SK-N-SH (cell line): ENCODE measurements around the gene SAMD9. TPM values are rescaled to one million over a fixed set of nuclear protein-coding genes. Genes with fewer than 3 reads are reported as not detected.
"Not testable (repeated sequence)": the region's sequence is repeated elsewhere in the genome, so short reads cannot be mapped to it uniquely, and the experiment has no call there.

Experiments used
- CTCF ChIA-PET: fragments of 300-600, 350-600 bp; formaldehyde crosslinking; extraction: SDS; loops from one replicate; lab custom pipeline; 2021; lab: Yijun Ruan, JAX
- POLR2A ChIA-PET: fragments of 350-600 bp; sonication (Branson Sonifier 250); formaldehyde crosslinking; extraction: SDS; loops from one replicate; lab custom pipeline; 2020; ENCODE audit warnings: antibody characterized with exemption, inconsistent platforms; lab: Yijun Ruan, JAX
- DNase-seq: peaks from one replicate; pipeline ENCODE4 v3.0.0; 2012
- H2AFZ ChIP-seq: fragments of 200-600 bp; sonication (generic); 2 replicates; pipeline ENCODE4 v1.8.1; 2016; ENCODE audit warnings: antibody characterized with exemption, mild to moderate bottlenecking, low read depth
- H3F3A ChIP-seq: fragments of 200-600 bp; sonication (generic); replicated peaks from 2 replicates; pipeline ENCODE3; 2016; ENCODE audit warnings: antibody characterized with exemption, mild to moderate bottlenecking; ENCODE audit not compliant: insufficient read depth
- H3K27ac ChIP-seq, 2 experiments: fragments of 200-500 bp in 1 of 2; fragments of 200-600 bp in 1 of 2; sonication (Bioruptor generic) in 1 of 2; sonication (generic), shearing (Covaris generic) in 1 of 2; 2 replicates each; pipeline versions ENCODE4 v1.5.1 to v1.6.1; 2014 to 2016; ENCODE audit warnings: low read depth in 2 of 2, inconsistent platforms in 1 of 2, low read length in 1 of 2, mild to moderate bottlenecking in 1 of 2, mixed read lengths in 1 of 2
- H3K27me3 ChIP-seq: fragments of 200-600 bp; sonication (generic), shearing (Covaris generic); 2 replicates; pipeline ENCODE4 v1.6.1; 2016; ENCODE audit warnings: mixed run types; ENCODE audit not compliant: insufficient read depth
- H3K36me3 ChIP-seq, 2 experiments: fragments of 200-500 bp in 1 of 2; fragments of 200-600 bp in 1 of 2; sonication (Bioruptor generic) in 1 of 2; sonication (generic) in 1 of 2; replicated peaks in 1 of 2; 2 replicates each; pipeline versions ENCODE3 to v1.5.1; 2014 to 2016; ENCODE audit warnings: low read length in 1 of 2, mild to moderate bottlenecking in 1 of 2; ENCODE audit not compliant: insufficient read depth in 2 of 2, control insufficient read depth in 1 of 2
- H3K4me1 ChIP-seq, 2 experiments: fragments of 200-500 bp in 1 of 2; fragments of 200-600 bp in 1 of 2; sonication (Bioruptor generic) in 1 of 2; sonication (generic), shearing (Covaris generic) in 1 of 2; 2 replicates each; pipeline versions ENCODE4 v1.5.1 to v1.6.1; 2014 to 2016; ENCODE audit warnings: low read depth in 1 of 2, low read length in 1 of 2, mixed run types in 1 of 2; ENCODE audit not compliant: insufficient read depth in 2 of 2, control insufficient read depth in 1 of 2
- H3K4me2 ChIP-seq: fragments of 200-600 bp; sonication (generic), shearing (Covaris generic); 2 replicates; pipeline ENCODE4 v1.6.1; 2017; ENCODE audit warnings: mixed run types
- H3K4me3 ChIP-seq, 2 experiments: fragments of 200-500 bp in 1 of 2; fragments of 200-600 bp in 1 of 2; sonication (Bioruptor generic) in 1 of 2; sonication (generic), shearing (Covaris generic) in 1 of 2; 2 replicates each; pipeline versions ENCODE4 v1.5.1 to v1.8.1; 2014 to 2016; ENCODE audit warnings: low read depth in 2 of 2, inconsistent platforms in 1 of 2, low read length in 1 of 2, mild to moderate bottlenecking in 1 of 2, mixed read lengths in 1 of 2, moderate library complexity in 1 of 2
- H3K79me2 ChIP-seq: fragments of 200-600 bp; sonication (generic); 2 replicates; pipeline ENCODE4 v1.8.1; 2017; ENCODE audit warnings: mild to moderate bottlenecking; ENCODE audit not compliant: insufficient read depth
- H3K9ac ChIP-seq: fragments of 200-600 bp; sonication (generic); 2 replicates; pipeline ENCODE4 v1.6.1; 2017; ENCODE audit warnings: mixed run types
- H3K9me2 ChIP-seq: fragments of 200-600 bp; sonication (generic); 2 replicates; pipeline ENCODE4 v1.6.1; 2017; ENCODE audit warnings: mixed run types
- H3K9me3 ChIP-seq: fragments of 200-600 bp; sonication (generic); 2 replicates; pipeline ENCODE4 v1.6.1; 2017; ENCODE audit warnings: mixed run types, mild to moderate bottlenecking, moderate library complexity
- H4K20me1 ChIP-seq: fragments of 200-600 bp; sonication (generic); 2 replicates; pipeline ENCODE4 v1.6.1; 2017; ENCODE audit warnings: mild to moderate bottlenecking, mixed run types; ENCODE audit not compliant: insufficient read depth
- EP300 ChIP-seq, 2 experiments: IDR thresholded peaks; 2 replicates each; pipeline versions ENCODE4 v1.4.0 to v1.6.1; 2012; ENCODE audit warnings: borderline replicate concordance in 1 of 2, low read depth in 1 of 2, low read length in 1 of 2
- FOXM1 ChIP-seq: IDR thresholded peaks from 2 replicates; pipeline ENCODE4 v1.4.0; 2012; ENCODE audit warnings: low read depth, mild to moderate bottlenecking
- GATA2 ChIP-seq: sonication (generic); formaldehyde crosslinking; IDR thresholded peaks from 2 replicates; pipeline ENCODE4 v1.5.0; 2020; ENCODE audit warnings: mild to moderate bottlenecking, missing genetic modification reagents
- JUND ChIP-seq: IDR thresholded peaks from 2 replicates; pipeline ENCODE4 v1.4.0; 2012
- MXI1 ChIP-seq: IDR thresholded peaks from 2 replicates; pipeline ENCODE4 v1.6.1; 2012; ENCODE audit warnings: mild to moderate bottlenecking, low read depth, low read length, improper control_type of control experiment
- NFIC ChIP-seq: IDR thresholded peaks from 2 replicates; pipeline ENCODE4 v1.4.0; 2012; ENCODE audit warnings: borderline replicate concordance
- SIN3A ChIP-seq: IDR thresholded peaks from 2 replicates; pipeline ENCODE4 v1.6.1; 2012; ENCODE audit warnings: low read depth, mild to moderate bottlenecking, low read length, moderate library complexity, borderline replicate concordance
- SMC3 ChIP-seq: IDR thresholded peaks from 2 replicates; pipeline ENCODE4 v1.6.1; 2012; ENCODE audit warnings: low read depth, low read length, improper control_type of control experiment
- WGBS: methylation state at CpG from one replicate; pipeline ENCODE4 v1.1.6; 2017; ENCODE audit warnings: low lambda C conversion rate; 5-methylcytosine and 5-hydroxymethylcytosine counted together
- polyA plus RNA-seq, 3 experiments: library from polyadenylated mRNA; depleted of rRNA; stranded (reverse); fragments of >200 nt; gene quantifications; 2 replicates each; pipeline ENCODE4 v1.2.3, GENCODE V29; 2012
- TF ChIP-seq, protein P1 (sequence below): IDR thresholded peaks from 2 replicates; pipeline ENCODE4; 2012
- TF ChIP-seq, protein P2 (sequence below): IDR thresholded peaks from 2 replicates; pipeline ENCODE4 v1.4.0; 2012; ENCODE audit warnings: low read depth, borderline replicate concordance
- TF ChIP-seq, protein P3 (sequence below): fragments of 200-600 bp; sonication (generic); IDR thresholded peaks from 2 replicates; pipeline ENCODE4 v1.6.1; 2017; ENCODE audit warnings: antibody characterized with exemption, mild to moderate bottlenecking, moderate library complexity

The SAMD9 gene
- polyA plus RNA-seq, 1 of the 3 experiments (the other 2 are of a cell fraction) = 0.95 TPM

DNA sequence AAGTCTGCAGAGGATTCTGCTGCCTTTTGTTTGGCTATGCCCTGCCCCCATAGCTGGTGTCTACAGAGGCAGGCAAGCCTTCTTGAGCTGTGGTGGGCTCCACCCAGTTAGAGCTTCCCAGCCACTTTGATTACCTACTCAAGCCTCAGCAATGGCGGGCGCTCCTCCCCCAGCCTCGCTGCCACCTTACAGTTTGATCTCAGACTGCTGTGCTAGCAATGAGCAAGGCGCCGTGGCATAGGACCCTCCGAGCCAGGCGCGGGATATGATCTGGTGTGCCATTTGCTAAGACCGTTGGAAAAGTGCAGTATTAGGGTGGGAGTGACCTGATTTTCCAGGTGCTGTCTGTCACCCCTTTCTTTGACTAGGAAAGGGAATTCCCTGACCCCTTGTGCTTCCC is 44.4 kb downstream of the SAMD9 start:
- CTCF ChIA-PET, H3K9me2 ChIP-seq, H3F3A ChIP-seq, H3K79me2 ChIP-seq, H3K36me3 ChIP-seq, DNase-seq, H3K9me3 ChIP-seq, H3K4me2 ChIP-seq, H4K20me1 ChIP-seq, H3K4me3 ChIP-seq, H3K27ac ChIP-seq, H3K27me3 ChIP-seq, H3K9ac ChIP-seq, POLR2A ChIA-PET, H3K4me1 ChIP-seq, H2AFZ ChIP-seq: not testable (repeated sequence)
- WGBS = 60% methylated on average over 9 of the region's 9 CpGs

DNA sequence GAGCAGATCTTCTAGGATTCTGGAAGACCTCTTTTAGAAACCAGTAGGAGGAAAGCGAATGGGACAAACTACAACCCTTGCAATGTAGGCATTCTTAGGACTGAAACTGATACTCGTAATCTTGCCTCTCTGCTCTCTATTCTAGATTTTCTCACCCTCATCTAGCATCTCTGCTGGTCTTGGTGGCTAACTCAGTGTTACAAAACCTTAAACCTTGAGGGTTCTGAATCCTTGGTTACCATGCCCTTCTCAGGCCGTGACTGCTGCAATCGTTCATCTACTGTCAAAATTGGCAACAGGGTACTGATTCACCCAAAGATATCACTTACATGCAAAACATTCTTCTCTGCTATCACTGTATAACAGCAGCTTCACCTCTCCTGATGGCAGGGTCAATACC is 55.2 kb downstream of the SAMD9 start:
- Histone ChIP-seq H4K20me1 (no peaks in the 10 kb centered on the region), H3K4me3 (no peak overlapping the region), H3F3A (no peaks in the 10 kb centered on the region), H3K9ac (no peak overlapping the region), H3K9me2 (no peaks in the 10 kb centered on the region), H3K79me2 (no peaks in the 10 kb centered on the region), H3K4me1 (no peaks in the 10 kb centered on the region), H3K27ac (no peak overlapping the region), H3K4me2 (no peak overlapping the region), H2AFZ (no peak overlapping the region), H3K9me3 (peaks cover 14% of the 10 kb centered on the region; the same call in 1 of the 2 replicates), H3K36me3 (no peaks in the 10 kb centered on the region), H3K27me3 (no peaks in the 10 kb centered on the region; the same call in 1 of the 2 replicates)
- TF ChIP-seq EP300 (IDR thresholded peaks at IDR 0.05; ENCODE audit: borderline replicate concordance in 1 of 2, low read depth in 1 of 2, low read length in 1 of 2) = no peak
- TF ChIP-seq, protein P1, sequence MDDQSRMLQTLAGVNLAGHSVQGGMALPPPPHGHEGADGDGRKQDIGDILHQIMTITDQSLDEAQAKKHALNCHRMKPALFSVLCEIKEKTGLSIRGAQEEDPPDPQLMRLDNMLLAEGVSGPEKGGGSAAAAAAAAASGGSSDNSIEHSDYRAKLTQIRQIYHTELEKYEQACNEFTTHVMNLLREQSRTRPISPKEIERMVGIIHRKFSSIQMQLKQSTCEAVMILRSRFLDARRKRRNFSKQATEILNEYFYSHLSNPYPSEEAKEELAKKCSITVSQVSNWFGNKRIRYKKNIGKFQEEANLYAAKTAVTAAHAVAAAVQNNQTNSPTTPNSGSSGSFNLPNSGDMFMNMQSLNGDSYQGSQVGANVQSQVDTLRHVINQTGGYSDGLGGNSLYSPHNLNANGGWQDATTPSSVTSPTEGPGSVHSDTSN = no peak
- TF ChIP-seq MXI1 = no peak
- no peak for TF ChIP-seq GATA2 (CRISPR knock-in tag)
- TF ChIP-seq, protein P2, sequence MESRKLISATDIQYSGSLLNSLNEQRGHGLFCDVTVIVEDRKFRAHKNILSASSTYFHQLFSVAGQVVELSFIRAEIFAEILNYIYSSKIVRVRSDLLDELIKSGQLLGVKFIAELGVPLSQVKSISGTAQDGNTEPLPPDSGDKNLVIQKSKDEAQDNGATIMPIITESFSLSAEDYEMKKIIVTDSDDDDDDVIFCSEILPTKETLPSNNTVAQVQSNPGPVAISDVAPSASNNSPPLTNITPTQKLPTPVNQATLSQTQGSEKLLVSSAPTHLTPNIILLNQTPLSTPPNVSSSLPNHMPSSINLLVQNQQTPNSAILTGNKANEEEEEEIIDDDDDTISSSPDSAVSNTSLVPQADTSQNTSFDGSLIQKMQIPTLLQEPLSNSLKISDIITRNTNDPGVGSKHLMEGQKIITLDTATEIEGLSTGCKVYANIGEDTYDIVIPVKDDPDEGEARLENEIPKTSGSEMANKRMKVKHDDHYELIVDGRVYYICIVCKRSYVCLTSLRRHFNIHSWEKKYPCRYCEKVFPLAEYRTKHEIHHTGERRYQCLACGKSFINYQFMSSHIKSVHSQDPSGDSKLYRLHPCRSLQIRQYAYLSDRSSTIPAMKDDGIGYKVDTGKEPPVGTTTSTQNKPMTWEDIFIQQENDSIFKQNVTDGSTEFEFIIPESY = no peak
- no peak for TF ChIP-seq FOXM1
- DNase-seq = no peak
- ChIA-PET POLR2A (no interaction called here), CTCF (interaction anchor here (1.3 kb wide), 1 partner anchor 443 kb away, joined by 3 read pairs; no protein-coding TSS in a partner anchor)
- WGBS = 49% methylated on average over 4 of the region's 4 CpGs

DNA sequence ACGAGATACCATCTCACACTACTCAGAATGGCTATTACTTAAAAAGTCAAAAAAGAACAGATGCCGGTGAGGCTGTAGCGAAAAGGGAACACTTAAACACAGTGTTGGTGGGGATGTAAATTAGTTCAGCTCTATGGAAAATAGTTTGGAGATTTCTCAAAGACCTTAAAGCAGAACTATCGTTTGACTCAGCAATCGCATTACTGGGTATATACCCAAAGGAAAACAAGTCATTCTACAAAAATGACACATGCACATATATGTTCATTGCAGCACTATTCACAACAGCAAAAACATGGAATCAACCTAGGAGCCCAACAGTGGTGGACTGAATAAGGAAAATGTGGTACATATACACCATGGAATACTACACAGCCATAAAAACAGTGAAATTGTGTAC is 56.9 kb downstream of the SAMD9 start:
- Histone ChIP-seq H3K36me3 (no peaks in the 10 kb centered on the region), H3K9ac (no peak overlapping the region), H2AFZ (no peak overlapping the region), H4K20me1 (no peaks in the 10 kb centered on the region), H3K9me3 (peaks cover 8% of the 10 kb centered on the region; the same call in 1 of the 2 replicates), H3K4me2 (no peak overlapping the region), H3K79me2 (no peaks in the 10 kb centered on the region), H3K4me1 (no peaks in the 10 kb centered on the region), H3K27me3 (no peaks in the 10 kb centered on the region; the same call in 1 of the 2 replicates), H3K4me3 (no peak overlapping the region), H3F3A (no peaks in the 10 kb centered on the region), H3K9me2 (no peaks in the 10 kb centered on the region), H3K27ac (no peak overlapping the region)
- POLR2A ChIA-PET = no interaction called here
- WGBS = 66% methylated on average over 5 of the region's 5 CpGs
- CTCF ChIA-PET = interaction anchor here (1.2 to 1.3 kb wide), 3 partner anchors 440 to 613 kb away, joined by 3 to 5 read pairs (median 4); partner anchors contain the start of genes GATAD1, PEX1 and RBM48
- DNase-seq = no peak
- TF ChIP-seq SMC3 = no peak
- TF ChIP-seq, protein P3, sequence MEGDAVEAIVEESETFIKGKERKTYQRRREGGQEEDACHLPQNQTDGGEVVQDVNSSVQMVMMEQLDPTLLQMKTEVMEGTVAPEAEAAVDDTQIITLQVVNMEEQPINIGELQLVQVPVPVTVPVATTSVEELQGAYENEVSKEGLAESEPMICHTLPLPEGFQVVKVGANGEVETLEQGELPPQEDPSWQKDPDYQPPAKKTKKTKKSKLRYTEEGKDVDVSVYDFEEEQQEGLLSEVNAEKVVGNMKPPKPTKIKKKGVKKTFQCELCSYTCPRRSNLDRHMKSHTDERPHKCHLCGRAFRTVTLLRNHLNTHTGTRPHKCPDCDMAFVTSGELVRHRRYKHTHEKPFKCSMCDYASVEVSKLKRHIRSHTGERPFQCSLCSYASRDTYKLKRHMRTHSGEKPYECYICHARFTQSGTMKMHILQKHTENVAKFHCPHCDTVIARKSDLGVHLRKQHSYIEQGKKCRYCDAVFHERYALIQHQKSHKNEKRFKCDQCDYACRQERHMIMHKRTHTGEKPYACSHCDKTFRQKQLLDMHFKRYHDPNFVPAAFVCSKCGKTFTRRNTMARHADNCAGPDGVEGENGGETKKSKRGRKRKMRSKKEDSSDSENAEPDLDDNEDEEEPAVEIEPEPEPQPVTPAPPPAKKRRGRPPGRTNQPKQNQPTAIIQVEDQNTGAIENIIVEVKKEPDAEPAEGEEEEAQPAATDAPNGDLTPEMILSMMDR = no peak
- TF ChIP-seq, protein P2 = no peak
- TF ChIP-seq NFIC = no peak
- no peak for TF ChIP-seq JUND
- TF ChIP-seq, protein P1 = no peak
- TF ChIP-seq SIN3A = no peak
